GM12878 (cell line): ENCODE results near the gene CDKL2. TPM values are rescaled to one million over a fixed set of nuclear protein-coding genes. Genes with fewer than 3 reads are reported as not detected.

Source experiments
- FOXK2 ChIP-seq: fragments of 450-650 bp; IDR thresholded peaks from 2 replicates; pipeline ENCODE4 v1.6.1; 2017; ENCODE audit warnings: mild to moderate bottlenecking, moderate library complexity
- FOXM1 ChIP-seq: IDR thresholded peaks from 2 replicates; pipeline ENCODE4 v1.6.1; 2012; ENCODE audit warnings: low read depth, mild to moderate bottlenecking, inconsistent platforms, low read length, moderate library complexity
- HDAC2 ChIP-seq: fragments of 200-600 bp; sonication (generic); IDR thresholded peaks from 2 replicates; pipeline ENCODE4 v1.6.1; 2017
- PAX8 ChIP-seq: fragments of 450-650 bp; IDR thresholded peaks from 2 replicates; pipeline ENCODE4 v1.6.1; 2017; ENCODE audit warnings: mild to moderate bottlenecking, moderate library complexity
- SMAD1 ChIP-seq: fragments of 450-650 bp; IDR thresholded peaks from 2 replicates; pipeline ENCODE4 v1.6.1; 2018; ENCODE audit warnings: mild to moderate bottlenecking, low read depth; ENCODE audit not compliant: partially characterized antibody
- TAF1 ChIP-seq: IDR thresholded peaks from 2 replicates; pipeline ENCODE4 v1.6.1; 2011; ENCODE audit warnings: mild to moderate bottlenecking, low read depth, low read length, borderline replicate concordance
- WRNIP1 ChIP-seq: IDR thresholded peaks from 2 replicates; pipeline ENCODE4 v1.6.1; 2011; ENCODE audit warnings: low read depth, low read length, improper control_type of control experiment, borderline replicate concordance
- polyA plus RNA-seq, 11 experiments: library from polyadenylated mRNA; depleted of rRNA in 4 of 11; unstranded in 6 of 11; stranded (reverse) in 5 of 11; fragments of >200 nt; fragmentation: Nextera tagmentation in 4 of 11; fragmentation: Illumina TruSeq in 1 of 11; extraction: Ambion mirVana in 4 of 11; extraction: Trizol in 1 of 11; gene quantifications; 1 replicate in 1 of 11; 2 replicates in 10 of 11; pipeline versions ENCODE4 v1.2.1 to v1.2.3, GENCODE V29; 2011 to 2016; ENCODE audit warnings: inconsistent platforms in 2 of 11, missing spikeins in 2 of 11, low read depth in 1 of 11
- total RNA-seq, 4 experiments: library from RNA; depleted of rRNA in 3 of 4; stranded (reverse); fragments of >200 nt in 3 of 4; fragmentation: Illumina TruSeq in 1 of 4; extraction: Trizol in 1 of 4; gene quantifications; 2 replicates each; pipeline versions ENCODE4 v1.2.1 to v1.2.3, GENCODE V29; 2013 to 2021
- TF ChIP-seq, protein P1 (sequence below): fragments of 450-650 bp; IDR thresholded peaks from 2 replicates; pipeline ENCODE4 v1.6.1; 2014; ENCODE audit warnings: mild to moderate bottlenecking
- TF ChIP-seq, protein P2 (sequence below): fragments of 150-350 bp; IDR thresholded peaks from 2 replicates; pipeline ENCODE4 v1.6.1; 2014; ENCODE audit warnings: mild to moderate bottlenecking, low read depth, low read length
- TF ChIP-seq, protein P3 (sequence below): fragments of 450-650 bp; formaldehyde crosslinking; IDR thresholded peaks from 2 replicates; pipeline ENCODE4 v1.4.0; 2022; ENCODE audit warnings: mild to moderate bottlenecking, moderate library complexity

CDKL2 gene
- total and polyA plus RNA-seq, 10 of the 15 experiments (the other 5 are each of a cell fraction or from before 2014, with no cell fraction given), result 0.05 to 0.24 (median 0.06) TPM; not detected in 7

DNA sequence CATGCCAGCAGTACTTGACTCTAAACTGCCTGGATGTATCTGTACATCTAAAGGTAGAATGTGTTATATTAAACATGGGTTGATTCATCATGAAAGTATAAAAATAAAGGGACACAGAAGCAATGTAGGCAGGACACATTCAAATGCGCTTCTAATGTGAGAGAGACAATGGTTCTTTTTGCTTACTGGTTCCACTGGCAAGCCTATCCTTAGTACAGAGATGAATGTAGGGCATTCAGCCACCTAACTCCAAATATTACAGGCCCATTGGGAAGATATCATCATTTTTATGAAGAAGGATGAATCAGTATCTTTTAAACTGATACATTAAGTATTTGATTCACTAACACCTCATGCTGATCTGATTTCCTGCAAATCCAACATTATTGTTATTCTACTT lies 18.0 kb downstream of the CDKL2 start (continued):
- TF ChIP-seq FOXM1 (no peak), PAX8 (no peak), SMAD1 (no peak), HDAC2 (no peak), TAF1 (no peak), WRNIP1 (no peak), FOXK2 (no peak)
- TF ChIP-seq, protein P1, sequence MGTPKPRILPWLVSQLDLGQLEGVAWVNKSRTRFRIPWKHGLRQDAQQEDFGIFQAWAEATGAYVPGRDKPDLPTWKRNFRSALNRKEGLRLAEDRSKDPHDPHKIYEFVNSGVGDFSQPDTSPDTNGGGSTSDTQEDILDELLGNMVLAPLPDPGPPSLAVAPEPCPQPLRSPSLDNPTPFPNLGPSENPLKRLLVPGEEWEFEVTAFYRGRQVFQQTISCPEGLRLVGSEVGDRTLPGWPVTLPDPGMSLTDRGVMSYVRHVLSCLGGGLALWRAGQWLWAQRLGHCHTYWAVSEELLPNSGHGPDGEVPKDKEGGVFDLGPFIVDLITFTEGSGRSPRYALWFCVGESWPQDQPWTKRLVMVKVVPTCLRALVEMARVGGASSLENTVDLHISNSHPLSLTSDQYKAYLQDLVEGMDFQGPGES, result no peak
- TF ChIP-seq, protein P2, sequence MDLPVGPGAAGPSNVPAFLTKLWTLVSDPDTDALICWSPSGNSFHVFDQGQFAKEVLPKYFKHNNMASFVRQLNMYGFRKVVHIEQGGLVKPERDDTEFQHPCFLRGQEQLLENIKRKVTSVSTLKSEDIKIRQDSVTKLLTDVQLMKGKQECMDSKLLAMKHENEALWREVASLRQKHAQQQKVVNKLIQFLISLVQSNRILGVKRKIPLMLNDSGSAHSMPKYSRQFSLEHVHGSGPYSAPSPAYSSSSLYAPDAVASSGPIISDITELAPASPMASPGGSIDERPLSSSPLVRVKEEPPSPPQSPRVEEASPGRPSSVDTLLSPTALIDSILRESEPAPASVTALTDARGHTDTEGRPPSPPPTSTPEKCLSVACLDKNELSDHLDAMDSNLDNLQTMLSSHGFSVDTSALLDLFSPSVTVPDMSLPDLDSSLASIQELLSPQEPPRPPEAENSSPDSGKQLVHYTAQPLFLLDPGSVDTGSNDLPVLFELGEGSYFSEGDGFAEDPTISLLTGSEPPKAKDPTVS, result no peak
- TF ChIP-seq, protein P3, sequence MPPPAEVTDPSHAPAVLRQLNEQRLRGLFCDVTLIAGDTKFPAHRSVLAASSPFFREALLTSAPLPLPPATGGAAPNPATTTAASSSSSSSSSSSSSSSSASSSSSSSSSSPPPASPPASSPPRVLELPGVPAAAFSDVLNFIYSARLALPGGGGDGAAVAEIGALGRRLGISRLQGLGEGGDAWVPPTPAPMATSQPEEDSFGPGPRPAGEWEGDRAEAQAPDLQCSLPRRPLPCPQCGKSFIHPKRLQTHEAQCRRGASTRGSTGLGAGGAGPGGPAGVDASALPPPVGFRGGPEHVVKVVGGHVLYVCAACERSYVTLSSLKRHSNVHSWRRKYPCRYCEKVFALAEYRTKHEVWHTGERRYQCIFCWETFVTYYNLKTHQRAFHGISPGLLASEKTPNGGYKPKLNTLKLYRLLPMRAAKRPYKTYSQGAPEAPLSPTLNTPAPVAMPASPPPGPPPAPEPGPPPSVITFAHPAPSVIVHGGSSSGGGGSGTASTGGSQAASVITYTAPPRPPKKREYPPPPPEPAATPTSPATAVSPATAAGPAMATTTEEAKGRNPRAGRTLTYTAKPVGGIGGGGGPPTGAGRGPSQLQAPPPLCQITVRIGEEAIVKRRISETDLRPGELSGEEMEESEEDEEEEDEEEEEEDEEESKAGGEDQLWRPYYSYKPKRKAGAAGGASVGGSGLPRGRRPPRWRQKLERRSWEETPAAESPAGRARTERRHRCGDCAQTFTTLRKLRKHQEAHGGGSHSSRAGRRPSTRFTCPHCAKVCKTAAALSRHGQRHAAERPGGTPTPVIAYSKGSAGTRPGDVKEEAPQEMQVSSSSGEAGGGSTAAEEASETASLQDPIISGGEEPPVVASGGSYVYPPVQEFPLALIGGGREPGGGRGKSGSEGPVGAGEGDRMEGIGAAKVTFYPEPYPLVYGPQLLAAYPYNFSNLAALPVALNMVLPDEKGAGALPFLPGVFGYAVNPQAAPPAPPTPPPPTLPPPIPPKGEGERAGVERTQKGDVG (CRISPR knock-in tag), result no peak
